Measurements from ENCODE around the gene KRTAP10-3. TPM values are rescaled to one million over a fixed set of nuclear protein-coding genes. Genes with fewer than 3 reads are reported as not detected.
"Not testable (repeated sequence)": the region's sequence is repeated elsewhere in the genome, so short reads cannot be mapped to it uniquely, and the experiment has no call there.

Gene KRTAP10-3
- polyA plus RNA-seq, 1 of the 3 experiments (the other 2 are of a cell fraction), result not detected

- Histone ChIP-seq H3K4me1 (ENCODE audit: control insufficient read depth in 1 of 2, insufficient read depth in 2 of 2, low read depth in 1 of 2, low read length in 1 of 2) (peaks cover 0 to 10% of the 10 kb centered on the region in 2 experiments; a peak in 1 of 4 replicates), H3K4me3 (ENCODE audit: low read depth in 2 of 2, low read length in 1 of 2) (no peak overlapping the region; a peak in 1 of 4 replicates), H3K27ac (ENCODE audit: low read depth in 2 of 2, low read length in 1 of 2) (no peak overlapping the region), H3K79me2 (ENCODE audit: insufficient read depth) (no peaks in the 10 kb centered on the region), H3K9me2 (no peaks in the 10 kb centered on the region), H3K9me3 (no peaks in the 10 kb centered on the region), H3K36me3 (replicated peaks in 1 of 2; ENCODE audit: control insufficient read depth in 1 of 2, insufficient read depth in 2 of 2, low read length in 1 of 2) (no peaks in the 10 kb centered on the region), H3K27me3 (ENCODE audit: insufficient read depth) (peaks cover 6% of the 10 kb centered on the region; the same call in 1 of the 2 replicates), H3K9ac (no peak overlapping the region), H3F3A (replicated peaks; ENCODE audit: insufficient read depth) (no peaks in the 10 kb centered on the region), H3K4me2 (no peak overlapping the region), H4K20me1 (ENCODE audit: insufficient read depth) (no peaks in the 10 kb centered on the region), H2AFZ (ENCODE audit: low read depth) (no peak overlapping the region)
- POLR2A ChIA-PET, result no interaction called here
- TF ChIP-seq GATA2 (CRISPR knock-in tag; IDR thresholded peaks at IDR 0.05), result peak; percentile 22; the same call in 1 of the 2 replicates
- no peak for TF ChIP-seq SIN3A (IDR thresholded peaks at IDR 0.05; ENCODE audit: borderline replicate concordance, low read depth, low read length)
- TF ChIP-seq, protein P1, sequence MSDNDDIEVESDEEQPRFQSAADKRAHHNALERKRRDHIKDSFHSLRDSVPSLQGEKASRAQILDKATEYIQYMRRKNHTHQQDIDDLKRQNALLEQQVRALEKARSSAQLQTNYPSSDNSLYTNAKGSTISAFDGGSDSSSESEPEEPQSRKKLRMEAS (IDR thresholded peaks at IDR 0.05; ENCODE audit: low read depth), result no peak
- no peak for TF ChIP-seq MEF2A (IDR thresholded peaks at IDR 0.05; ENCODE audit: borderline replicate concordance, low read depth)
- peak; percentile 52; the same call in 1 of the 2 replicates for TF ChIP-seq MXI1 (IDR thresholded peaks at IDR 0.05; ENCODE audit: low read depth, low read length)
- TF ChIP-seq, protein P2, sequence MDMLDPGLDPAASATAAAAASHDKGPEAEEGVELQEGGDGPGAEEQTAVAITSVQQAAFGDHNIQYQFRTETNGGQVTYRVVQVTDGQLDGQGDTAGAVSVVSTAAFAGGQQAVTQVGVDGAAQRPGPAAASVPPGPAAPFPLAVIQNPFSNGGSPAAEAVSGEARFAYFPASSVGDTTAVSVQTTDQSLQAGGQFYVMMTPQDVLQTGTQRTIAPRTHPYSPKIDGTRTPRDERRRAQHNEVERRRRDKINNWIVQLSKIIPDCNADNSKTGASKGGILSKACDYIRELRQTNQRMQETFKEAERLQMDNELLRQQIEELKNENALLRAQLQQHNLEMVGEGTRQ (IDR thresholded peaks at IDR 0.05; ENCODE audit: borderline replicate concordance, low read depth, low read length), result no peak
- no peak for TF ChIP-seq USF1 (IDR thresholded peaks at IDR 0.05; ENCODE audit: borderline replicate concordance, low read depth)
- TF ChIP-seq RCOR1 (IDR thresholded peaks at IDR 0.05; ENCODE audit: low read length), result no peak
- no peak for TF ChIP-seq RAD21 (IDR thresholded peaks at IDR 0.05; ENCODE audit: low read length)
- TF ChIP-seq RFX5 (IDR thresholded peaks at IDR 0.05; ENCODE audit: low read length), result no peak
- TF ChIP-seq TEAD4 (IDR thresholded peaks at IDR 0.05; ENCODE audit: borderline replicate concordance, insufficient read depth), result no peak
- DNase-seq, result no peak
- CTCF ChIA-PET, result no interaction called here
- 3% methylated on average over 10 of the region's 15 CpGs for WGBS (ENCODE audit: low lambda C conversion rate)
Measured at GRCh38 chr21:44582055-44582454, 23.5 kb upstream of the KRTAP10-3 start.

DNA sequence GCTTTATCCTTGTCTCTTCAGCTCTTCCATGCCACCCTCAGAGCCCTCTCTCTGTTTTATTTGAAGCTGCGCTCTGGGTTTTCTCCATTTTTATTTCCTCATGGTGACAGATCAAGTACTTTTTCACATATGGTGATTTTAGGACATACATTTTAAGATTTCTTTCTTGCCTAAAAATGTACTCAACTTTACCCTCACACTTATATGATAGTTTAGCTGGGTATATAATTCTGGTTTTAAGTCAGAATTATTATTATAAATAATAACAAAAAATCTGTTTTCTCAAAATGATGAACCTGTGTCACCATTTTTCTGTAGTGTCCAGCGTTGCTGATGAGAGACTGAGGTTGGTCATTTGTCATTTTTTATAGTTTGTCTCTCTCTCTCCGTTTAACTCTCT is 22.6 kb upstream of the KRTAP10-3 start:
- DNase-seq, result no peak
- ChIA-PET POLR2A (no interaction called here), CTCF (interaction anchor here (1.1 kb wide), 2 partner anchors 15 to 212 kb away, joined by 3 to 5 read pairs; no protein-coding TSS in a partner anchor)
- no peaks in the 10 kb centered on the region for H3K9me2 ChIP-seq
- H4K20me1 ChIP-seq (ENCODE audit: insufficient read depth), result no peaks in the 10 kb centered on the region
- no peak overlapping the region for H3K4me3 ChIP-seq (ENCODE audit: low read depth in 2 of 2, low read length in 1 of 2)
- H3K79me2 ChIP-seq (ENCODE audit: insufficient read depth), result no peaks in the 10 kb centered on the region
- peaks cover 8% of the 10 kb centered on the region; the same call in 1 of the 2 replicates for H3K27me3 ChIP-seq (ENCODE audit: insufficient read depth)
- H2AFZ ChIP-seq (ENCODE audit: low read depth), result no peak overlapping the region
- H3K9ac ChIP-seq, result no peak overlapping the region
- no peak overlapping the region for H3K4me2 ChIP-seq
- H3F3A ChIP-seq (replicated peaks; ENCODE audit: insufficient read depth), result no peaks in the 10 kb centered on the region
- TF ChIP-seq SIN3A (IDR thresholded peaks at IDR 0.05; ENCODE audit: borderline replicate concordance, low read depth, low read length) (no peak), TAF1 (IDR thresholded peaks at IDR 0.05; ENCODE audit: borderline replicate concordance, low read depth, low read length) (no peak), JUND (IDR thresholded peaks at IDR 0.05) (no peak), FOXM1 (IDR thresholded peaks at IDR 0.05; ENCODE audit: low read depth) (no peak), EP300 (IDR thresholded peaks at IDR 0.05; ENCODE audit: borderline replicate concordance in 1 of 2, low read depth in 1 of 2, low read length in 1 of 2) (no peak), RAD21 (IDR thresholded peaks at IDR 0.05; ENCODE audit: low read length) (no peak)
- no peaks in the 10 kb centered on the region for H3K36me3 ChIP-seq (replicated peaks in 1 of 2; ENCODE audit: control insufficient read depth in 1 of 2, insufficient read depth in 2 of 2, low read length in 1 of 2)
- H3K9me3 ChIP-seq, result no peaks in the 10 kb centered on the region
- no peak overlapping the region for H3K27ac ChIP-seq (ENCODE audit: low read depth in 2 of 2, low read length in 1 of 2)
- H3K4me1 ChIP-seq (ENCODE audit: control insufficient read depth in 1 of 2, insufficient read depth in 2 of 2, low read depth in 1 of 2, low read length in 1 of 2), result peaks cover 0 to 10% of the 10 kb centered on the region in 2 experiments; a peak in 1 of 4 replicates
- WGBS (ENCODE audit: low lambda C conversion rate), result 31% methylated on average over 3 of the region's 3 CpGs

GRCh38 chr21:44580231-44580821 is 21.7 kb upstream of the KRTAP10-3 start, which contains the start of gene KRTAP10-5:
KRTAP10-5 (minus strand) TSS chr21:44580604; CDS start chr21:44580578, 26 bp downstream.
- H3K4me2 ChIP-seq; H3K4me1 ChIP-seq (ENCODE audit: control insufficient read depth in 1 of 2, insufficient read depth in 2 of 2, low read depth in 1 of 2, low read length in 1 of 2); H3K9ac ChIP-seq; H3F3A ChIP-seq (replicated peaks; ENCODE audit: insufficient read depth); H3K9me3 ChIP-seq; H3K79me2 ChIP-seq (ENCODE audit: insufficient read depth); H3K9me2 ChIP-seq; H3K27ac ChIP-seq (ENCODE audit: low read depth in 2 of 2, low read length in 1 of 2); POLR2A ChIA-PET; H3K36me3 ChIP-seq (replicated peaks in 1 of 2; ENCODE audit: control insufficient read depth in 1 of 2, insufficient read depth in 2 of 2, low read length in 1 of 2); H4K20me1 ChIP-seq (ENCODE audit: insufficient read depth); H2AFZ ChIP-seq (ENCODE audit: low read depth); DNase-seq: not testable (repeated sequence)
- Histone ChIP-seq H3K27me3 (ENCODE audit: insufficient read depth) (peaks cover 12% of the 10 kb centered on the region; the same call in 1 of the 2 replicates), H3K4me3 (ENCODE audit: low read depth in 2 of 2, low read length in 1 of 2) (peak within 1 kb of the TSS in 1 of 2 experiments; percentile 8; a peak in 1 of 4 replicates)
- CTCF ChIA-PET, result interaction anchor here (1.1 kb wide), 2 partner anchors 16 to 213 kb away, joined by 3 to 5 read pairs; no protein-coding TSS in a partner anchor
- 20% methylated on average over 10 of the region's 19 CpGs for WGBS (ENCODE audit: low lambda C conversion rate)

Measured in SK-N-SH (cell line).